Thoracic aorta (tissue), 2 donors: ENCODE measurements around the gene NFE2L1. TPM values are rescaled to one million over a fixed set of nuclear protein-coding genes. Genes with fewer than 3 reads are reported as not detected.

Source experiments
- ATAC-seq: fragments of 150-250 bp; one replicate; pipeline ENCODE4 v1.8.0; 2017; ENCODE audit warnings: low read depth; ENCODE audit not compliant: insufficient number of reproducible peaks, low FRiP score
- DNase-seq: peaks from one replicate; pipeline ENCODE4 v3.0.0-alpha.2; 2020; ENCODE audit warnings: low spot score
- H3K27ac ChIP-seq, 2 donors: fragments of 200-600 bp; sonication (generic); 1 replicate in 1 of 2; 2 replicates in 1 of 2; pipeline ENCODE4 v1.5.1; 2016; ENCODE audit warnings: mild to moderate bottlenecking in 2 of 2, moderate library complexity in 2 of 2
- H3K27me3 ChIP-seq: fragments of 200-600 bp; sonication (generic); replicated peaks from 2 replicates; pipeline ENCODE4 v1.6.0; 2016; ENCODE audit warnings: mild to moderate bottlenecking; ENCODE audit not compliant: insufficient read depth
- H3K36me3 ChIP-seq: fragments of 200-600 bp; sonication (generic); one replicate; pipeline ENCODE4 v1.5.1; 2016
- H3K4me1 ChIP-seq, 2 donors: fragments of 200-600 bp; sonication (generic); 1 replicate in 1 of 2; 2 replicates in 1 of 2; pipeline versions ENCODE4 v1.5.1 to v1.6.0; 2016; ENCODE audit warnings: low read depth in 2 of 2, mild to moderate bottlenecking in 1 of 2; ENCODE audit not compliant: control insufficient read depth in 1 of 2
- H3K4me3 ChIP-seq: fragments of 200-600 bp; sonication (generic); 2 replicates; pipeline ENCODE4 v1.5.1; 2016; ENCODE audit warnings: mild to moderate bottlenecking
- H3K9me3 ChIP-seq: fragments of 200-600 bp; sonication (generic); 2 replicates; pipeline ENCODE4 v1.5.1; 2016
- CTCF ChIP-seq: fragments of 200-600 bp; sonication (generic); IDR thresholded peaks from one replicate; pipeline ENCODE4 v1.5.1; 2019; ENCODE audit warnings: antibody characterized with exemption
- total RNA-seq, 2 donors: library from RNA; depleted of rRNA; stranded (reverse); fragments of >200 nt; gene quantifications; one replicate each; pipeline versions ENCODE4 v1.1.0 to v1.2.3, GENCODE V29; 2016

The NFE2L1 gene
- total RNA-seq, 2 donors from 2014 or later = 131 to 155 TPM

GRCh38 chr17:48045316-48046001, 2.7 kb upstream of the NFE2L1 start:
- DNase-seq = no peak
- Histone ChIP-seq H3K4me3 (no peak overlapping the region), H3K9me3 (no peaks in the 10 kb centered on the region), H3K36me3 (no peaks in the 10 kb centered on the region), H3K27ac (no peak overlapping the region), H3K4me1 (peaks cover 18 to 27% of the 10 kb centered on the region in 2 donors), H3K27me3 (no peaks in the 10 kb centered on the region)
- no peak for TF ChIP-seq CTCF
- ATAC-seq = no peak

GRCh38 chr17:48046296-48046695, 1.9 kb upstream of the NFE2L1 start:
- no peaks in the 10 kb centered on the region for H3K27me3 ChIP-seq
- DNase-seq (no peak), ATAC-seq (no peak)
- TF ChIP-seq CTCF = no peak
- no peak overlapping the region for H3K27ac ChIP-seq
- peaks cover 23 to 36% of the 10 kb centered on the region in 2 donors for H3K4me1 ChIP-seq
- no peaks in the 10 kb centered on the region for H3K9me3 ChIP-seq
- H3K36me3 ChIP-seq = no peaks in the 10 kb centered on the region
- H3K4me3 ChIP-seq = no peak overlapping the region

GRCh38 chr17:48047113-48047740, 932 bp upstream of the NFE2L1 start:
- DNase-seq = no peak

GRCh38 chr17:48048384-48049126, 396 bp downstream of the NFE2L1 start:
- Histone ChIP-seq H3K9me3 (no peaks in the 10 kb centered on the region), H3K27ac (peak overlapping the region; percentile 93 to 95), H3K4me1 (peaks cover 46 to 58% of the 10 kb centered on the region in 2 donors), H3K27me3 (no peaks in the 10 kb centered on the region), H3K4me3 (peak overlapping the region; percentile 88), H3K36me3 (no peaks in the 10 kb centered on the region)
- DNase-seq (peak; percentile 74), ATAC-seq (peak; percentile 39)
- no peak for TF ChIP-seq CTCF

More at GRCh38 chr17:48047113-48047740, 932 bp upstream of the NFE2L1 start:
- Histone ChIP-seq H3K9me3 (no peaks in the 10 kb centered on the region), H3K27ac (peak overlapping the region; percentile 93 to 95), H3K4me1 (peaks cover 32 to 45% of the 10 kb centered on the region in 2 donors), H3K27me3 (no peaks in the 10 kb centered on the region), H3K36me3 (no peaks in the 10 kb centered on the region), H3K4me3 (peak overlapping the region; percentile 88)
- ATAC-seq = no peak
- TF ChIP-seq CTCF = no peak

- no peak for TF ChIP-seq CTCF
- ATAC-seq = no peak
- H3K4me1 ChIP-seq = peaks cover 59 to 78% of the 10 kb centered on the region in 2 donors
- no peaks in the 10 kb centered on the region for H3K9me3 ChIP-seq
- H3K27me3 ChIP-seq = no peaks in the 10 kb centered on the region
- peaks cover 5% of the 10 kb centered on the region for H3K36me3 ChIP-seq
- H3K27ac ChIP-seq = peak overlapping the region; percentile 93 to 95
- no peak for DNase-seq
- peak overlapping the region; percentile 88 for H3K4me3 ChIP-seq
Observed at GRCh38 chr17:48051283-48051682, 3.1 kb downstream of the NFE2L1 start.
